ENCODE data around the gene DNAH12. TPM values are rescaled to one million over a fixed set of nuclear protein-coding genes. Genes with fewer than 3 reads are reported as not detected.

DNAH12 gene
- total RNA-seq, 1 donor from 2014 or later, result 0.22 TPM

DNA sequence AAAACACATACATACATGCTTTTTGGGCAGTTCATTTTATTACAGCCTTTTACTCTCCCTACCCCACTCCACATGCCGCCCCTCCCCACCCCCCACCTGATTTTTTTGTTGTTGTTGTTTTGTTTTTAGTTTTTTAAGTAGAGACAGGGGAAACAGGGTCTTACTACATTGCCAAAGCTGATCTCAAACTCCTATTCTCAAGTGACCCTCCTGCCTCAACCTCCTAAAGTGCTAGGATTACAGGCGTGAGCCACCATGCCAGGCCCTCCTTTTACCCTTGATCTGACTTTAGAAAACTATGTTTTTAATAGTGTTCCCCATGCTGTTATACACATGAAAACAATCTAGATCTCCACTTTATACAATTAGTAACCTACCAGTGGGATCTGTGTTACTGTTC, 26.7 kb upstream of the DNAH12 start:
- no peaks in the 10 kb centered on the region for H3K27me3 Mint-ChIP-seq (ENCODE audit: unreplicated experiment)
- no peaks in the 10 kb centered on the region for H3K9me3 Mint-ChIP-seq (ENCODE audit: unreplicated experiment)
- no peaks in the 10 kb centered on the region for H3K36me3 Mint-ChIP-seq (ENCODE audit: unreplicated experiment)
- no peak for DNase-seq
- no peak overlapping the region for H3K27ac Mint-ChIP-seq (ENCODE audit: unreplicated experiment)
- H3K4me1 Mint-ChIP-seq (ENCODE audit: low read depth, unreplicated experiment), result no peaks in the 10 kb centered on the region
- TF ChIP-seq, protein P1, sequence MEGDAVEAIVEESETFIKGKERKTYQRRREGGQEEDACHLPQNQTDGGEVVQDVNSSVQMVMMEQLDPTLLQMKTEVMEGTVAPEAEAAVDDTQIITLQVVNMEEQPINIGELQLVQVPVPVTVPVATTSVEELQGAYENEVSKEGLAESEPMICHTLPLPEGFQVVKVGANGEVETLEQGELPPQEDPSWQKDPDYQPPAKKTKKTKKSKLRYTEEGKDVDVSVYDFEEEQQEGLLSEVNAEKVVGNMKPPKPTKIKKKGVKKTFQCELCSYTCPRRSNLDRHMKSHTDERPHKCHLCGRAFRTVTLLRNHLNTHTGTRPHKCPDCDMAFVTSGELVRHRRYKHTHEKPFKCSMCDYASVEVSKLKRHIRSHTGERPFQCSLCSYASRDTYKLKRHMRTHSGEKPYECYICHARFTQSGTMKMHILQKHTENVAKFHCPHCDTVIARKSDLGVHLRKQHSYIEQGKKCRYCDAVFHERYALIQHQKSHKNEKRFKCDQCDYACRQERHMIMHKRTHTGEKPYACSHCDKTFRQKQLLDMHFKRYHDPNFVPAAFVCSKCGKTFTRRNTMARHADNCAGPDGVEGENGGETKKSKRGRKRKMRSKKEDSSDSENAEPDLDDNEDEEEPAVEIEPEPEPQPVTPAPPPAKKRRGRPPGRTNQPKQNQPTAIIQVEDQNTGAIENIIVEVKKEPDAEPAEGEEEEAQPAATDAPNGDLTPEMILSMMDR (IDR thresholded peaks at IDR 0.05; ENCODE audit: partially characterized antibody, unreplicated experiment), result no peak
- no peak overlapping the region for H3K4me3 Mint-ChIP-seq (ENCODE audit: unreplicated experiment)

DNA sequence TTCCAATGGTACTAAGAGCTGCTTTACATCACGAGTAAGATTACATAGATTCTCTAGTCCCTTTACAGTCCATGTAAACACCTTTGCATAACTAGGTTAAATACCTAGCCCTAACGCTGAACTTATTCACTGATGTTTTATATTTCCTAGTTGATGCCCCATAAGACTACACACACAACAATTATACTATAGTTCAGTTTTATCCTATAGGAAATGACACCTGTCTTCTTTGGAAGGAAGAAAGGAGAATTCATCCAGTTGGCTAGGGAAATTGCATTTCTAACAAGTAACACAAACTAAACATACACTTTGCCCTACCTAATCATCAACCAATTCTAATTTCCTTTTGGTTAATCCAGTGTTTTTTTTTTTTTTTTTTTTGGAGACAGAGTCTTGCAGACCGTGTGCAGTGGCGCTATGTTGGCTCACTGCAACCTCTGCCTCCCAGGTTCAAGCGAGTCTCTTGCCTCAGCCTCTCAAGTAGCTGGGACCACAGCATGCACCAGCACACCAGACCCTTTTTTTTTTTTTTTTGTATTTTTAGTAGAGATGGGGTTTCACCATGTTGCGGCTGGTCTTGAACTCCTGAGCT, 25.8 kb upstream of the DNAH12 start:
- no peaks in the 10 kb centered on the region for H3K4me1 Mint-ChIP-seq (ENCODE audit: low read depth, unreplicated experiment)
- no peaks in the 10 kb centered on the region for H3K9me3 Mint-ChIP-seq (ENCODE audit: unreplicated experiment)
- no peak overlapping the region for H3K27ac Mint-ChIP-seq (ENCODE audit: unreplicated experiment)
- TF ChIP-seq, protein P1 (IDR thresholded peaks at IDR 0.05; ENCODE audit: partially characterized antibody, unreplicated experiment), result no peak
- H3K27me3 Mint-ChIP-seq (ENCODE audit: unreplicated experiment), result no peaks in the 10 kb centered on the region
- no peak overlapping the region for H3K4me3 Mint-ChIP-seq (ENCODE audit: unreplicated experiment)
- DNase-seq, result no peak
- no peaks in the 10 kb centered on the region for H3K36me3 Mint-ChIP-seq (ENCODE audit: unreplicated experiment)

DNA sequence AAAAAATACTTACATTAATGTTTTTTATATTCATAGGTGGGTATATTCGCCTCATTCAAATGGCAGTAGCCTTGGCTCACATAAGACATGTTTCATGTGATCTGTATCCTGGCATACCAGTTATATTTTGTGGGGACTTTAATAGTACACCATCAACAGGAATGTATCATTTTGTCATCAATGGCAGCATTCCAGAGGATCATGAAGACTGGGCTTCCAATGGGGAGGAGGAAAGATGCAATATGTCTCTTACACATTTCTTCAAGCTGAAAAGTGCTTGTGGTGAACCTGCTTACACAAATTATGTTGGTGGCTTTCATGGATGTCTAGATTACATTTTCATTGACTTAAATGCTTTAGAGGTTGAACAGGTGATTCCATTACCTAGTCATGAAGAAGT, 15.4 kb upstream of the DNAH12 start:
- no peaks in the 10 kb centered on the region for H3K36me3 Mint-ChIP-seq (ENCODE audit: unreplicated experiment)
- no peak overlapping the region for H3K27ac Mint-ChIP-seq (ENCODE audit: unreplicated experiment)
- TF ChIP-seq, protein P1 (IDR thresholded peaks at IDR 0.05; ENCODE audit: partially characterized antibody, unreplicated experiment), result no peak
- no peak overlapping the region for H3K4me3 Mint-ChIP-seq (ENCODE audit: unreplicated experiment)
- H3K9me3 Mint-ChIP-seq (ENCODE audit: unreplicated experiment), result peaks cover 12% of the 10 kb centered on the region
- H3K4me1 Mint-ChIP-seq (ENCODE audit: low read depth, unreplicated experiment), result peaks cover 8% of the 10 kb centered on the region
- H3K27me3 Mint-ChIP-seq (ENCODE audit: unreplicated experiment), result no peaks in the 10 kb centered on the region
- DNase-seq, result no peak

DNA sequence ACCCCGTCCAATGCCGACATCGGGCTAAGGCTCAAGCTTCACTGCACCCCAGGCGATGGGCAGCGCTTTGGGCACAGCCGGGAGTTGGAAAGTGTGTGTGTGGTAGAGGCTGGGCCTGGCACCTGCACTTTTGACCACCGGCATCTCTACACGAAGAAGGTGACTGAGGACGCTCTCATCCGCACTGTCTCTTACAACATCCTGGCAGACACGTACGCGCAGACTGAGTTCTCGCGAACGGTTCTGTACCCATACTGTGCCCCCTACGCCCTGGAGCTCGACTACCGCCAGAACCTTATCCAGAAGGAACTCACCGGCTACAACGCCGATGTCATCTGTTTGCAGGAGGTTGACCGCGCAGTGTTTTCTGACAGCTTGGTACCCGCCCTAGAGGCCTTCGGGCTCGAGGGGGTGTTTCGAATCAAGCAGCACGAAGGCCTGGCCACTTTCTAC, 13.0 kb upstream of the DNAH12 start:
- Mint-ChIP-seq H3K36me3 (ENCODE audit: unreplicated experiment) (no peaks in the 10 kb centered on the region), H3K9me3 (ENCODE audit: unreplicated experiment) (peaks cover 12% of the 10 kb centered on the region), H3K27ac (ENCODE audit: unreplicated experiment) (peak overlapping the region; percentile 99), H3K27me3 (ENCODE audit: unreplicated experiment) (no peaks in the 10 kb centered on the region), H3K4me3 (ENCODE audit: unreplicated experiment) (peak overlapping the region; percentile 92), H3K4me1 (ENCODE audit: low read depth, unreplicated experiment) (peaks cover 8% of the 10 kb centered on the region)
- peak; percentile 32 for DNase-seq
- TF ChIP-seq, protein P1 (IDR thresholded peaks at IDR 0.05; ENCODE audit: partially characterized antibody, unreplicated experiment), result no peak

DNA sequence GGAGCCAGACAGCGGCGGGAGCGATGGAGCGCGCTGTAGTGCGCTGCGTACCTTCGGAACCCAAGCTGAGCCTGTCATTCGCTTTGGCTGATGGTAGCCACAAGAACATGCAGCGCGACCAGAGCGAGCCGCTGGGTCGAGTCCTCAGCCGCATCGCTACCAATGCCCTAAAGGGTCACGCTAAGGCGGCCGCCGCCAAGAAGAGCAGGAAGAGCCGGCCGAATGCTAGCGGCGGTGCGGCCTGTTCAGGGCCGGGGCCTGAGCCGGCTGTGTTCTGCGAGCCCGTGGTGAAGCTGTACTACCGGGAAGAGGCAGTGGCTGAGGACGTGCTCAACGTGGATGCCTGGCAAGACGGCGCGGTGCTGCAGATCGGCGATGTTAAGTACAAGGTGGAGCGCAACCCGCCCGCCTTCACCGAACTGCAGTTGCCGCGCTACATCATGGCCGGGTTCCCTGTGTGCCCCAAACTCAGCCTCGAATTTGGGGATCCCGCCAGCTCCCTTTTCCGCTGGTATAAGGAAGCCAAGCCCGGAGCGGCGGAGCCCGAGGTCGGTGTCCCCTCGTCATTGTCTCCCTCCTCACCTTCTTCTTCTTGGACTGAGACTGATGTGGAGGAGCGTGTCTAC, 12.4 kb upstream of the DNAH12 start:
- peaks cover 8% of the 10 kb centered on the region for H3K4me1 Mint-ChIP-seq (ENCODE audit: low read depth, unreplicated experiment)
- H3K27ac Mint-ChIP-seq (ENCODE audit: unreplicated experiment), result peak overlapping the region; percentile 99
- H3K9me3 Mint-ChIP-seq (ENCODE audit: unreplicated experiment), result peaks cover 12% of the 10 kb centered on the region
- TF ChIP-seq, protein P1 (IDR thresholded peaks at IDR 0.05; ENCODE audit: partially characterized antibody, unreplicated experiment), result no peak
- H3K27me3 Mint-ChIP-seq (ENCODE audit: unreplicated experiment), result no peaks in the 10 kb centered on the region
- H3K36me3 Mint-ChIP-seq (ENCODE audit: unreplicated experiment), result no peaks in the 10 kb centered on the region
- peak; percentile 41 for DNase-seq
- peak overlapping the region; percentile 92 for H3K4me3 Mint-ChIP-seq (ENCODE audit: unreplicated experiment)

Measured in glutamatergic neuron (in vitro differentiated cells).